ENCODE results near the gene ZCCHC7.

ZCCHC7 gene

GRCh38 chr9:37210737-37211523 is 90.6 kb downstream of the ZCCHC7 start:
- no peak for DNase-seq (ENCODE audit: low read depth, low spot score)
- CTCF ChIA-PET: interaction anchor here (1.7 kb wide), 1 partner anchor 12 kb away, joined by 4 read pairs; no protein-coding TSS in a partner anchor
- no peak overlapping the region for H3K4me3 ChIP-seq (ENCODE audit: low read depth, low read length)
- POLR2A ChIA-PET: no interaction called here
- TF ChIP-seq CTCF (IDR thresholded peaks at IDR 0.05; ENCODE audit: insufficient read depth, low read length, missing control alignments): no peak

GRCh38 chr9:37212435-37212834 is 92.1 kb downstream of the ZCCHC7 start:
- POLR2A ChIA-PET: no interaction called here
- DNase-seq (ENCODE audit: low read depth, low spot score): no peak
- no peak overlapping the region for H3K4me3 ChIP-seq (ENCODE audit: low read depth, low read length)
- TF ChIP-seq CTCF (IDR thresholded peaks at IDR 0.05; ENCODE audit: insufficient read depth, low read length, missing control alignments): no peak
- CTCF ChIA-PET: interaction anchor here (1.0 to 1.7 kb wide), 2 partner anchors 9 to 14 kb away, joined by 3 to 4 read pairs; no protein-coding TSS in a partner anchor

- no peak overlapping the region for H3K4me3 ChIP-seq (ENCODE audit: low read depth, low read length)
- CTCF ChIA-PET: interaction anchor here (1.0 kb wide), 1 partner anchor 23 kb away, joined by 4 read pairs; no protein-coding TSS in a partner anchor
- DNase-seq (ENCODE audit: low read depth, low spot score): no peak
- TF ChIP-seq CTCF (IDR thresholded peaks at IDR 0.05; ENCODE audit: insufficient read depth, low read length, missing control alignments): no peak
- POLR2A ChIA-PET: no interaction called here
Measured at GRCh38 chr9:37215381-37215780, 95.0 kb downstream of the ZCCHC7 start.

GRCh38 chr9:37215830-37216229 is 95.5 kb downstream of the ZCCHC7 start:
- TF ChIP-seq CTCF (IDR thresholded peaks at IDR 0.05; ENCODE audit: insufficient read depth, low read length, missing control alignments): no peak
- CTCF ChIA-PET: interaction anchor here (1.0 kb wide), 1 partner anchor 24 kb away, joined by 4 read pairs; no protein-coding TSS in a partner anchor
- H3K4me3 ChIP-seq (ENCODE audit: low read depth, low read length): no peak overlapping the region
- DNase-seq (ENCODE audit: low read depth, low spot score): no peak
- POLR2A ChIA-PET: no interaction called here

- TF ChIP-seq CTCF (IDR thresholded peaks at IDR 0.05; ENCODE audit: insufficient read depth, low read length, missing control alignments): no peak
- no peak overlapping the region for H3K4me3 ChIP-seq (ENCODE audit: low read depth, low read length)
- ChIA-PET CTCF (no interaction called here), POLR2A (no interaction called here)
- DNase-seq (ENCODE audit: low read depth, low spot score): no peak
Measured at GRCh38 chr9:37217161-37217560, 96.8 kb downstream of the ZCCHC7 start.

- CTCF ChIA-PET: no interaction called here
- no peak for TF ChIP-seq CTCF (IDR thresholded peaks at IDR 0.05; ENCODE audit: insufficient read depth, low read length, missing control alignments)
- no peak overlapping the region for H3K4me3 ChIP-seq (ENCODE audit: low read depth, low read length)
- no peak for DNase-seq (ENCODE audit: low read depth, low spot score)
- POLR2A ChIA-PET: interaction anchor here (0.6 kb wide), 1 partner anchor 32 kb away, joined by 4 read pairs; no protein-coding TSS in a partner anchor
Measured at GRCh38 chr9:37218800-37219425, 98.5 kb downstream of the ZCCHC7 start.

Data from AG04449 (cell line).